C4-2B (cell line): ENCODE measurements around the gene PKD2L1.

ENCODE experiments used
- H3K27ac ChIP-seq: fragments of 450-650 bp; 2 replicates; pipeline ENCODE4 v1.5.1; 2017
- ZFX ChIP-seq: fragments of 450-650 bp; IDR thresholded peaks from 2 replicates; pipeline ENCODE4 v1.6.1; 2017
- TF ChIP-seq, protein P1 (sequence below): fragments of 450-650 bp; conservative IDR thresholded peaks from 2 replicates; pipeline ENCODE4 v1.5.1; 2017; ENCODE audit warnings: mild to moderate bottlenecking

The PKD2L1 gene

DNA sequence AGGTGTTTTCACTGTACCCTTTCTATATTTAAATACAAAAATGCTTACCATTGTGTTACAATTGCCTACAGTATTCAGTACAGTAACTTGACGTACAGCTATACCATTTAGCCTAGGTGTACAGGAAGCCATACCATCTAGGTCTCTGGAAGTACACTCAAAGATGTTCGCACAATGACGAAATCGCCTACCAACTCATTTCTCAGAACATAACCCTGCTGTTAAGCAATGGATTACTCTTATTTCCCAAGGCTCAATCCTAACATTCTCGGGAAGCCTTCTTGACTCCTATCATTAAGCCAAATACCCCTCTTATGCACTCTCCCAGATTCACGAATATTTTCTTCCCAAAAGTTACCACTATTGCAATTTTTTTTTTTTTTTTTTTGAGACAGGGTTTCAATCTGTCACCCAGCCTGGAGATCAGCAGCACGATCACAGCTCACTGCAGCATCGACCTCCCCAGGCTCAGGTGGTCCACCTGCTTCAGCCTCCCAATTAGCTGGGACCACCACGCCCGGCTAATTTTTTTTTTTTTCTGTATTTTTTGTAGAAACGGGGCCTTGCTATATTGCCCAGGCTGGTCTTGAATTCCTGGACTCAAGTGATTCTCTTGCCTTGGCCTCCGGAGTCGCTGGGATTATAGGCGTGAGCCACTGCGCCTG lies 64.1 kb downstream of the PKD2L1 start:
- no peak overlapping the region for H3K27ac ChIP-seq
- TF ChIP-seq ZFX, result no peak
- TF ChIP-seq, protein P1, sequence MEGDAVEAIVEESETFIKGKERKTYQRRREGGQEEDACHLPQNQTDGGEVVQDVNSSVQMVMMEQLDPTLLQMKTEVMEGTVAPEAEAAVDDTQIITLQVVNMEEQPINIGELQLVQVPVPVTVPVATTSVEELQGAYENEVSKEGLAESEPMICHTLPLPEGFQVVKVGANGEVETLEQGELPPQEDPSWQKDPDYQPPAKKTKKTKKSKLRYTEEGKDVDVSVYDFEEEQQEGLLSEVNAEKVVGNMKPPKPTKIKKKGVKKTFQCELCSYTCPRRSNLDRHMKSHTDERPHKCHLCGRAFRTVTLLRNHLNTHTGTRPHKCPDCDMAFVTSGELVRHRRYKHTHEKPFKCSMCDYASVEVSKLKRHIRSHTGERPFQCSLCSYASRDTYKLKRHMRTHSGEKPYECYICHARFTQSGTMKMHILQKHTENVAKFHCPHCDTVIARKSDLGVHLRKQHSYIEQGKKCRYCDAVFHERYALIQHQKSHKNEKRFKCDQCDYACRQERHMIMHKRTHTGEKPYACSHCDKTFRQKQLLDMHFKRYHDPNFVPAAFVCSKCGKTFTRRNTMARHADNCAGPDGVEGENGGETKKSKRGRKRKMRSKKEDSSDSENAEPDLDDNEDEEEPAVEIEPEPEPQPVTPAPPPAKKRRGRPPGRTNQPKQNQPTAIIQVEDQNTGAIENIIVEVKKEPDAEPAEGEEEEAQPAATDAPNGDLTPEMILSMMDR, result no peak

DNA sequence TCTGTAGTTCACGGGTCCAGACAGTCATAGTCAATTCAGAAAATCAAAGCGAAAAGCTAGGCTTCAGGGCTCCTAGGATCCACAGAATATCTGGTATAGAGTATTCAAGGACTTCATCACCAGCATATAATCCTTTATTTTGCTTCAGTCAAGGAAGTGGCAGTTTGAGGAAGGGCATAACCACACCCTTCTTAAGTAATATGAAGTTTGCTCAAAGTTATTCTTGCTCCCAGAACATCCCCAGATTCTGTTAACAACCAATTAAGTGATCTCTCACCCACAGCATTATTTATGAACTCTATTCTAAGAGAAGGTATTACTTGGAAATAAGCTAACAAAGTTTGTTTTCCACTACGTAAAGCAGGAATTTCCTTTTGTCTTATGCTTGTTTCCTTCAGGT lies 75.8 kb downstream of the PKD2L1 start:
- no peak for TF ChIP-seq ZFX
- TF ChIP-seq, protein P1, result no peak
- H3K27ac ChIP-seq, result no peak overlapping the region

DNA sequence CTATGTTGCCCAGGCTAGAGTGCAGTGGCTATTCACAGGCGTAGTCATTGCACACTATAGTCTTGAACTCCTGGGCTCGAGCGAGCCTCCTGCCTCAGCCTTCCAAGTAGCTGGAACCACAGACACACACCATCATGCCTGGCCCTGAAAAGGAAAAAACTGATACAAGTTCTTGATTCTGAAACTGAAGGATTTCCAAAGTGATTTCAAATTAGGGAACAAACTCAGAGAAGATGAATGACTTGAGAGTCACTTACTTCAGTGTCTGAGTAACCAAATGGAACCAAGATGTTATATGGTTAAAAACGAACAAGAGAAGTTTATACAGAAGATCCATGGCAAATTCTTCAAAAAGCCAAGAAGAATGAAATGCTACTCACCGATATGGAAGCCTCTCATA lies 77.0 kb downstream of the PKD2L1 start:
- TF ChIP-seq ZFX, result no peak
- TF ChIP-seq, protein P1, result no peak
- no peak overlapping the region for H3K27ac ChIP-seq

DNA sequence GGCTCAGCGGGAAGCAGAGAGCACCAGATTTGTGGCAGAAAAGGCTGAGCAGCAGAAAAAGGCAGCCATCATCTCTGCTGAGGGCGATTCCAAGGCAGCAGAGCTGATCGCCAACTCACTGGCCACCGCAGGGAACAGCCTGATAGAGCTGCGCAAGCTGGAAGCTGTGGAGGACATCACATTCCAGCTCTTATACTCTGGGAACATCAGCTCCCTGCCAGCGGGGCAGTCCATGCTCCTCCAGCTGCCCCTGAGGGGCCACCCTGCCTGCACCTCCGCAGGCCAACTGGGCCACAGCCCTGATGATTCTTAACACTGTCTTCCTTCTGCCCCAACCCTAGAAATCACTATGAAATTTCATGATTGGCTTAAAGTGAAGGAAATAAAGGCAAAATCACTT lies 81.2 kb downstream of the PKD2L1 start:
- TF ChIP-seq, protein P1, result no peak
- TF ChIP-seq ZFX, result no peak
- no peak overlapping the region for H3K27ac ChIP-seq

DNA sequence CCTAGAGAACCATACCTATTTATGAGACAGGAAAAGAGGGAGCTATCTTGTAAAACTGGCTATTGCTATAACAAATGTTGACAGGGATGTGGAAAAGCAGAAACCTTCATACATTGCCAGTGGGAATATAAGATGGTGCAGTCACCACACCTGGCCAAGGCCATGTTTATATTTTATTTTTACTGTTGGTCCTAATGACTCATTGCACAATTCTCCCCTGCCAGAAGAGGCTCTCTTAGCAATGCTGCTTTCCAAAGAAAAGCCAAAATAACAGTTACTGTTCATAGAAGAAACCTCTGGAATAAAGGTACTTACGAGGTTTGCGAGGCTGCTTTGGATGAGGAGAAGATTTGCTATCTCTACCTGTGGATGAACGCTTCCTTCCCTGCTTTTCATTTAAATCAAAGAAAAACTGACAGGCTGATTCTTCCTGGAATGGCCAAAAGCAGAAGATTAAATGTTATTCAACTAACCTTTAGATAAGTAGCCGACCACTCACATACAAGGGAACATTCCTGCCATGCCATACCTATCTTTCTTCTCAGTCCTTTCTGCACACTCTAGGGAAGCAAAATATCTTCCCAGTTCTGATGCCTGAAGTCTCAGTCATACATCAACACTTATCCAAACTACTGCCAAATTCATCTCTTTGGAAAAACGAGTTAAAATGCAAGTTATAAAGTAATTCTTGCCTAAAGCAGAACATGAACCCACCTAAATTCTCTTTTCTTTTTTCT lies 84.4 kb downstream of the PKD2L1 start:
- TF ChIP-seq, protein P1, result no peak
- no peak for TF ChIP-seq ZFX
- H3K27ac ChIP-seq, result no peak overlapping the region

DNA sequence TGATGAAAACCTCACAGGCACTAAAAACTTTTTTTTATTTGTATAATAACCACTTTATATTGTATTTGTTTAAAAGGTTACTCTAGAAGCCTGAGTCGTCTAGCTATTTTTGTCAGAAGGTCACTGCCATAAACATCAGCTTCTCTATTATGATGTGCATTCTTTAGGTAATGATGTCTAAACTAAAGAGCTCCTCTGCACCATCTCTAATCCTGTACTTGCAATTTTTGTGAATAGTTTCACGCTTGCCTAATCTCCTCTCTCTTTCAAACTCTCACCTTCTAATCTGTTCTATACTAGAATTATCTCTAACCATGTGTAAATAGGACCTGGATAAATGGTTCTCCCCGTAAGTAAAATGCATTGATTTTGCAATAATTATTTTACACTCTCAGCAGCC lies 90.2 kb downstream of the PKD2L1 start:
- no peak overlapping the region for H3K27ac ChIP-seq
- TF ChIP-seq, protein P1, result no peak
- no peak for TF ChIP-seq ZFX

DNA sequence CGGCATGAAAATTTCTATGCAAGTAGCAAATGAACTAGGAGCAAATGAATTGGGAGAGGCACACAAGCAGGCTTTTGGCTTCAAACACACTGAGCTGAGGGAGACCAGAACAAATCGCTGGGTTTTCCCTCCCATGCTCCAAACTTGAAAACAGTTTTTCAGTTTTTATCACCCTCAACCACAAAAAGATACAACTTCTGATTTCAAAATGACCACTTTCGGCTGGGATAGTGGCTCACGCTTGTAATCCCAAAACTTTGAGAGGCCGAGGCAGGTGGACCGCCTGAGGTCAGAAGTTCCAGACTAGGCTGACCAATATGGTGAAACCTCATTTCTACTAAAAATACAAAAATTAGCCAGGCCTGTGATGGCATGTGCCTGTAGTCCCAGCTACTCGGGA lies 91.6 kb downstream of the PKD2L1 start:
- no peak overlapping the region for H3K27ac ChIP-seq
- no peak for TF ChIP-seq ZFX
- TF ChIP-seq, protein P1, result no peak
